Measurements from ENCODE around the gene SNRNP27.

DNA sequence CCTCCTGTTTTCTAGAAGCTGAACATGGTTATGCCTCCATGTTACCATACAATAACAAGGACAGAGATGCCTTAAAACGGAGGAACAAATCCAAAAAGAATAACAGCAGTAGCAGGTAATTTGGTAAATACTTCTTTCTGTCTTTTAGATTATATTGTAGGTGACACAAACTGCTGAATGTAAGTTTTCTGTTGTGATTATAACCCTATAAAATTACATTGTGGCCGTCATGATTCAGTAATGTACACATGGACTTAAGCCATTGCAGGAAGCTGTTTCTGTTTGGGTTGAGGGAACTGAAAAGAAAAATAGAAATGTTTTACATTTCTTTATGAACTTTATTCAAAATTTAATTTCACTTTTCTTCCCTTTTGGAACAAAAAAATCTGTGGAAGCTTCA, 22.4 kb downstream of the SNRNP27 start:
- TF ChIP-seq CTCF (IDR thresholded peaks at IDR 0.05) (no peak), POLR2A (IDR thresholded peaks at IDR 0.05) (no peak), POLR2AphosphoS5 (IDR thresholded peaks at IDR 0.05) (no peak)

Data from stomach (tissue), 4 donors.